Smooth muscle cell (in vitro differentiated cells): ENCODE measurements around the gene TLR8. TPM values are rescaled to one million over a fixed set of nuclear protein-coding genes. Genes with fewer than 3 reads are reported as not detected.

Experiments used
- DNase-seq: peaks from one replicate; lab custom pipeline; 2025; ENCODE audit not compliant: unreplicated experiment; lab: John Stamatoyannopoulos, UW
- H2AFZ ChIP-seq: fragments of 200-600 bp; sonication (generic); 2 replicates; pipeline ENCODE4 v1.6.0; 2016; ENCODE audit warnings: antibody characterized with exemption, low read depth, mild to moderate bottlenecking
- H3F3A ChIP-seq: fragments of 200-600 bp; sonication (generic); 2 replicates; pipeline ENCODE4 v1.6.0; 2017; ENCODE audit warnings: antibody characterized with exemption, low read depth
- H3K27ac ChIP-seq: fragments of 200-600 bp; sonication (generic); 2 replicates; pipeline ENCODE4 v1.5.1; 2016; ENCODE audit warnings: low read depth, mild to moderate bottlenecking
- H3K27me3 ChIP-seq: fragments of 200-600 bp; sonication (generic); 2 replicates; pipeline ENCODE4 v1.6.1; 2016; ENCODE audit warnings: low read depth, mild to moderate bottlenecking
- H3K36me3 ChIP-seq: fragments of 200-600 bp; sonication (generic); 2 replicates; pipeline ENCODE4 v1.5.1; 2016; ENCODE audit warnings: low read depth
- H3K4me1 ChIP-seq: fragments of 200-600 bp; sonication (generic); 2 replicates; pipeline ENCODE4 v1.5.1; 2016; ENCODE audit warnings: low read depth
- H3K4me2 ChIP-seq: fragments of 200-600 bp; sonication (generic); 2 replicates; pipeline ENCODE4 v1.6.0; 2016; ENCODE audit warnings: mild to moderate bottlenecking
- H3K4me3 ChIP-seq: fragments of 200-600 bp; sonication (generic); 2 replicates; pipeline ENCODE4 v1.5.1; 2016; ENCODE audit warnings: mild to moderate bottlenecking
- H3K79me2 ChIP-seq: fragments of 200-600 bp; sonication (generic); 2 replicates; pipeline ENCODE4 v1.6.0; 2016; ENCODE audit warnings: low read depth, mild to moderate bottlenecking
- H3K9ac ChIP-seq: fragments of 200-600 bp; sonication (generic); 2 replicates; pipeline ENCODE4 v1.6.0; 2016; ENCODE audit warnings: low read depth
- H3K9me3 ChIP-seq: fragments of 200-600 bp; sonication (generic); replicated peaks from 2 replicates; pipeline ENCODE4 v1.5.1; 2016; ENCODE audit warnings: low read depth
- H4K20me1 ChIP-seq: fragments of 200-600 bp; sonication (generic); 2 replicates; pipeline ENCODE4 v1.6.0; 2016; ENCODE audit warnings: low read depth
- WGBS: methylation state at CpG from one replicate; pipeline ENCODE4 v1.1.7; 2016; ENCODE audit warnings: low lambda C conversion rate; 5-methylcytosine and 5-hydroxymethylcytosine counted together
- polyA plus RNA-seq: library from polyadenylated mRNA; unstranded; fragments of >200 nt; fragmentation: Nextera tagmentation; extraction: Ambion mirVana; gene quantifications from 2 replicates; pipeline ENCODE4 v1.2.1, GENCODE V29; 2016
- total RNA-seq: library from RNA; depleted of rRNA; stranded (reverse); fragments of >200 nt; gene quantifications from 2 replicates; pipeline ENCODE4 v1.2.3, GENCODE V29; 2014
- TF ChIP-seq, protein P1 (sequence below): fragments of 200-600 bp; sonication (generic); IDR thresholded peaks from 2 replicates; pipeline ENCODE4 v1.5.1; 2017; ENCODE audit warnings: borderline replicate concordance, mild to moderate bottlenecking, antibody characterized with exemption; ENCODE audit not compliant: insufficient read depth, poor library complexity, severe bottlenecking

The TLR8 gene
- total and polyA plus RNA-seq, 2 experiments from 2014 or later = not detected

DNA sequence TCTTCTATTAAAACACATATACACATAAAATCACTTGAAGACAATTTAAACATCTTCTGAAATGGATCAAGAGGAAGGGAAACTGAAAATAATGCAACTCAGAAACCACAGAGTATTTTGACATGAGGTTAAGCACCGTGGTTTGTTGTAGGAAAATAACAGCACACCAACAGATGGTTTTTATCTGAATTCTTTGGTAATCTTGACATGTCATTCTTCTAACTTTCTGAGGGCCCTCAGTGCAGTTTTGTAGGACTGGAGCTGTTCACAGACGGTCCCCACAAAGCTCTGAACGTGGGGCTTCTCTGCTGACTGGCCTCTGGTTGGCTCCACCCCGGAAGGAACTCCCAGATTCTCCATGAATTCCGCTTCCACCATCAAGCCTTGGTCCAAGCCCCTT is 16.0 kb upstream of the TLR8 start:
- no peaks in the 10 kb centered on the region for H3K9me3 ChIP-seq
- WGBS = 55% methylated on average over 5 of the region's 5 CpGs
- no peaks in the 10 kb centered on the region for H3F3A ChIP-seq
- no peaks in the 10 kb centered on the region for H3K79me2 ChIP-seq
- no peak overlapping the region for H2AFZ ChIP-seq
- no peak for DNase-seq
- no peak overlapping the region for H3K4me2 ChIP-seq
- TF ChIP-seq, protein P1, sequence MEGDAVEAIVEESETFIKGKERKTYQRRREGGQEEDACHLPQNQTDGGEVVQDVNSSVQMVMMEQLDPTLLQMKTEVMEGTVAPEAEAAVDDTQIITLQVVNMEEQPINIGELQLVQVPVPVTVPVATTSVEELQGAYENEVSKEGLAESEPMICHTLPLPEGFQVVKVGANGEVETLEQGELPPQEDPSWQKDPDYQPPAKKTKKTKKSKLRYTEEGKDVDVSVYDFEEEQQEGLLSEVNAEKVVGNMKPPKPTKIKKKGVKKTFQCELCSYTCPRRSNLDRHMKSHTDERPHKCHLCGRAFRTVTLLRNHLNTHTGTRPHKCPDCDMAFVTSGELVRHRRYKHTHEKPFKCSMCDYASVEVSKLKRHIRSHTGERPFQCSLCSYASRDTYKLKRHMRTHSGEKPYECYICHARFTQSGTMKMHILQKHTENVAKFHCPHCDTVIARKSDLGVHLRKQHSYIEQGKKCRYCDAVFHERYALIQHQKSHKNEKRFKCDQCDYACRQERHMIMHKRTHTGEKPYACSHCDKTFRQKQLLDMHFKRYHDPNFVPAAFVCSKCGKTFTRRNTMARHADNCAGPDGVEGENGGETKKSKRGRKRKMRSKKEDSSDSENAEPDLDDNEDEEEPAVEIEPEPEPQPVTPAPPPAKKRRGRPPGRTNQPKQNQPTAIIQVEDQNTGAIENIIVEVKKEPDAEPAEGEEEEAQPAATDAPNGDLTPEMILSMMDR = no peak
- no peaks in the 10 kb centered on the region for H3K27me3 ChIP-seq
- H3K27ac ChIP-seq = no peak overlapping the region
- H3K36me3 ChIP-seq = no peaks in the 10 kb centered on the region
- no peaks in the 10 kb centered on the region for H4K20me1 ChIP-seq
- H3K4me3 ChIP-seq = no peak overlapping the region
- no peak overlapping the region for H3K9ac ChIP-seq
- H3K4me1 ChIP-seq = no peaks in the 10 kb centered on the region

DNA sequence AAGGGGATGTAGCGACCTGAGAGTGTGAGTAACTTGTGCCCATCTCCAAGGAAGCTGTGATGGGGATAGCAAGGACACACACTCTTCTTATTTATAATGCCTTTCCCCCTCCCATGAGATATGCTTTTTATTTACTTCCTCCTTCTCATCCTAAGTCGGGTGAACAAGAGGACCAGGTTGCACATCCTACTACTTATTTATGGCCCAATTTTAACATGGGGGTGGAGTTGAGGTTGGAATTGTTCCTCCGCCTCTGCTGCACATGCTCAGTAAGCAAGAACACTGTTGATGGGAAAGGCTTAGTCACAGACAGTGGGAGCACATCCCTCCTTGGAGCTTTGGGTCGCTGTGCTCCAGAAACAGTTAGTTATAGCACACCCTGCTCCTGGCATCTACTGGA is 15.2 kb upstream of the TLR8 start:
- H3F3A ChIP-seq = no peaks in the 10 kb centered on the region
- H3K27ac ChIP-seq = no peak overlapping the region
- no peak overlapping the region for H3K4me2 ChIP-seq
- no peaks in the 10 kb centered on the region for H3K27me3 ChIP-seq
- no peak overlapping the region for H3K9ac ChIP-seq
- DNase-seq = no peak
- no peaks in the 10 kb centered on the region for H3K36me3 ChIP-seq
- H3K9me3 ChIP-seq = no peaks in the 10 kb centered on the region
- TF ChIP-seq, protein P1 = no peak
- no peak overlapping the region for H3K4me3 ChIP-seq
- no peaks in the 10 kb centered on the region for H3K79me2 ChIP-seq
- H4K20me1 ChIP-seq = no peaks in the 10 kb centered on the region
- WGBS = 72% methylated on average over 4 of the region's 4 CpGs
- no peaks in the 10 kb centered on the region for H3K4me1 ChIP-seq
- no peak overlapping the region for H2AFZ ChIP-seq

DNA sequence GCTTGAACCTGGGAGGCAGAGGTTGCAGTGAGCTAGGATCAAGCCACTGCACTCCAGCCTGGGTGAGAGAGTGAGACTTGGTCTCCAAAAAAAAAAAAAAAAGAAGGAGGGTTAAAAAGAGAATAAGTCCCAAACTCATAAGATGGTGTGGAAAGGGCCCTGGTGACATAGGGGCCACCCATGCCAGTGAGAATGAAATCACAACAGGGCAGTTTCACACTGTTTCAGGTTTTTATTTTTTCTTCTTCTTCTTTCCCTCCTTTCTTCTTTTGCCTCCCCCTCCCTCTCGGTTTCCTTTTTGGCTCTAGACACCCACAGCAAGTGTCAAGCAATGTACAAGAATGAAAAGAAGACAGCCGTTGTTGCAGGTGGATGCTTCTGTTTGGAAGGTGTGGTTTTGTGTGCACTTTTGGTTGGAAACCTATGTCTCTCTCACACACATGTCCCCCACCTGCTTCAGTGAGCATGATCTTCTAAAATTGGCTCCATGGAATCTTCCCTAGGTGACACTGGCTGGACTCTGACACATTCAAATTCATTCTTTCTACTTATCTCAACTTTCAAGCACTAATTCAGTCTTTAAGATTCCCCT is 14.4 kb upstream of the TLR8 start:
- no peak overlapping the region for H3K4me2 ChIP-seq
- H3F3A ChIP-seq = no peaks in the 10 kb centered on the region
- 47% methylated on average over 2 of the region's 2 CpGs for WGBS

More for the DNA sequence above, 14.4 kb upstream of the TLR8 start:
- TF ChIP-seq, protein P1 = no peak
- no peaks in the 10 kb centered on the region for H3K27me3 ChIP-seq
- H2AFZ ChIP-seq = no peak overlapping the region
- H3K4me3 ChIP-seq = no peak overlapping the region
- no peaks in the 10 kb centered on the region for H3K4me1 ChIP-seq
- no peaks in the 10 kb centered on the region for H4K20me1 ChIP-seq
- no peaks in the 10 kb centered on the region for H3K9me3 ChIP-seq
- H3K9ac ChIP-seq = no peak overlapping the region
- H3K79me2 ChIP-seq = no peaks in the 10 kb centered on the region
- no peak overlapping the region for H3K27ac ChIP-seq
- no peak for DNase-seq
- no peaks in the 10 kb centered on the region for H3K36me3 ChIP-seq
